H9 (cell line): ENCODE measurements around the gene MATN1. TPM values are rescaled to one million over a fixed set of nuclear protein-coding genes. Genes with fewer than 3 reads are reported as not detected.
A peak's percentile ranks its signal among the peaks of the same experiment; 100 is the strongest.

Experiments used
- DNase-seq: peaks from one replicate; pipeline ENCODE4 v3.0.0-alpha.2; 2017
- H2AFZ ChIP-seq: one replicate; pipeline ENCODE4 v1.6.1; 2013; ENCODE audit warnings: mild to moderate bottlenecking, low read length, control low read depth, moderate library complexity
- H2AK5ac ChIP-seq: 2 replicates; pipeline ENCODE4 v1.6.1; 2013; ENCODE audit warnings: low read length, control low read depth, mixed read lengths; ENCODE audit not compliant: insufficient read length
- H2BK120ac ChIP-seq: one replicate; pipeline ENCODE4 v1.6.1; 2013; ENCODE audit warnings: low read depth, mild to moderate bottlenecking, low read length, control low read depth, inconsistent platforms; ENCODE audit not compliant: poor library complexity, severe bottlenecking
- H2BK12ac ChIP-seq: 2 replicates; pipeline ENCODE4 v1.6.1; 2013; ENCODE audit warnings: low read length, control low read depth, mixed read lengths, low read depth; ENCODE audit not compliant: insufficient read length
- H2BK15ac ChIP-seq: 2 replicates; pipeline ENCODE4 v1.6.1; 2013; ENCODE audit warnings: low read depth, low read length, control low read depth
- H2BK20ac ChIP-seq: one replicate; pipeline ENCODE4 v1.6.1; 2013; ENCODE audit warnings: low read depth, mild to moderate bottlenecking, low read length, control low read depth, inconsistent platforms; ENCODE audit not compliant: poor library complexity, severe bottlenecking
- H2BK5ac ChIP-seq: 2 replicates; pipeline ENCODE4 v1.6.1; 2013; ENCODE audit warnings: low read length, control low read depth, mixed read lengths; ENCODE audit not compliant: insufficient read length
- H3K14ac ChIP-seq: 2 replicates; pipeline ENCODE4 v1.6.1; 2013; ENCODE audit warnings: low read length, control low read depth; ENCODE audit not compliant: insufficient read depth
- H3K18ac ChIP-seq: 2 replicates; pipeline ENCODE4 v1.6.1; 2013; ENCODE audit warnings: low read depth, mild to moderate bottlenecking, mixed read lengths, low read length, control low read depth; ENCODE audit not compliant: insufficient read length
- H3K23ac ChIP-seq: 2 replicates; pipeline ENCODE4 v1.6.1; 2013; ENCODE audit warnings: low read length, control low read depth, mixed read lengths, low read depth; ENCODE audit not compliant: insufficient read length
- H3K23me2 ChIP-seq: 2 replicates; pipeline ENCODE4 v1.6.1; 2013; ENCODE audit warnings: low read depth, mild to moderate bottlenecking, mixed read lengths, low read length, control low read depth; ENCODE audit not compliant: insufficient read length, poor library complexity, severe bottlenecking
- H3K27ac ChIP-seq: 2 replicates; pipeline ENCODE4 v1.5.1; 2013; ENCODE audit warnings: low read length, control low read depth, mixed read lengths, low read depth; ENCODE audit not compliant: insufficient read length
- H3K27me3 ChIP-seq: 2 replicates; pipeline ENCODE4 v1.6.1; 2013; ENCODE audit warnings: low read length, control low read depth, inconsistent platforms; ENCODE audit not compliant: insufficient read depth
- H3K4ac ChIP-seq: 2 replicates; pipeline ENCODE4 v1.6.1; 2013; ENCODE audit warnings: low read depth, mild to moderate bottlenecking, control low read depth, inconsistent platforms, low read length, moderate library complexity
- H3K4me1 ChIP-seq: 2 replicates; pipeline ENCODE4 v1.6.1; 2013; ENCODE audit warnings: low read length, control low read depth, inconsistent platforms; ENCODE audit not compliant: insufficient read depth
- H3K4me2 ChIP-seq: 2 replicates; pipeline ENCODE4 v1.6.1; 2013; ENCODE audit warnings: low read length, control low read depth, mixed read lengths; ENCODE audit not compliant: insufficient read length, insufficient read depth
- H3K56ac ChIP-seq: 2 replicates; pipeline ENCODE4 v1.6.1; 2013; ENCODE audit warnings: low read depth, mild to moderate bottlenecking, mixed read lengths, low read length, control low read depth; ENCODE audit not compliant: insufficient read length
- H3K79me1 ChIP-seq: 2 replicates; pipeline ENCODE4 v1.6.1; 2013; ENCODE audit warnings: low read depth, mild to moderate bottlenecking, moderate library complexity, low read length, control low read depth, inconsistent platforms; ENCODE audit not compliant: insufficient read depth, poor library complexity, severe bottlenecking
- H3K79me2 ChIP-seq: 2 replicates; pipeline ENCODE4 v1.6.1; 2013; ENCODE audit warnings: low read length, control low read depth, inconsistent platforms; ENCODE audit not compliant: insufficient read depth
- H3K9ac ChIP-seq: 2 replicates; pipeline ENCODE4 v1.6.1; 2013; ENCODE audit warnings: low read length, control low read depth, mixed read lengths; ENCODE audit not compliant: insufficient read length; ENCODE audit errors: extremely low read depth
- H3K9me3 ChIP-seq: one replicate; pipeline ENCODE4 v1.6.1; 2013; ENCODE audit warnings: low read depth, low read length, inconsistent platforms; ENCODE audit not compliant: control insufficient read depth
- H3T11ph ChIP-seq: one replicate; pipeline ENCODE4 v1.6.1; 2013; ENCODE audit warnings: mild to moderate bottlenecking, low read length, control low read depth, inconsistent platforms
- H4K20me1 ChIP-seq: one replicate; pipeline ENCODE4 v1.6.1; 2013; ENCODE audit not compliant: control insufficient read depth, insufficient read length, insufficient read depth
- H4K5ac ChIP-seq: 2 replicates; pipeline ENCODE4 v1.6.1; 2013; ENCODE audit warnings: low read depth, mild to moderate bottlenecking, mixed read lengths, low read length, control low read depth; ENCODE audit not compliant: insufficient read length
- H4K8ac ChIP-seq: replicated peaks from 2 replicates; pipeline ENCODE4 v1.6.1; 2013; ENCODE audit warnings: low read length, control low read depth, mixed read lengths, low read depth; ENCODE audit not compliant: insufficient read length
- H4K91ac ChIP-seq: 2 replicates; pipeline ENCODE4 v1.6.1; 2013; ENCODE audit warnings: low read depth, mild to moderate bottlenecking, moderate library complexity, mixed read lengths, low read length, control low read depth; ENCODE audit not compliant: insufficient read length
- H3K27ac Mint-ChIP-seq, 3 experiments: 2 replicates in 2 of 3; 3 replicates in 1 of 3; pipeline ENCODE4 v1.8.0; 2020 to 2021; ENCODE audit warnings: mixed read lengths in 3 of 3, mild to moderate bottlenecking in 1 of 3, moderate library complexity in 1 of 3
- H3K27me3 Mint-ChIP-seq: 2 replicates; pipeline ENCODE4 v1.8.0; 2021; ENCODE audit warnings: low read depth, mild to moderate bottlenecking, moderate library complexity, mixed read lengths
- H3K36me3 Mint-ChIP-seq, 3 experiments: 2 replicates in 2 of 3; 3 replicates in 1 of 3; pipeline ENCODE4 v1.8.0; 2020 to 2021; ENCODE audit warnings: low read depth in 3 of 3, mixed read lengths in 3 of 3; ENCODE audit not compliant: insufficient read depth in 1 of 3
- H3K4me1 Mint-ChIP-seq, 2 experiments: 2 replicates each; pipeline ENCODE4 v1.8.0; 2020; ENCODE audit warnings: mixed read lengths in 2 of 2
- H3K4me3 Mint-ChIP-seq, 2 experiments: 2 replicates in 1 of 2; 3 replicates in 1 of 2; pipeline ENCODE4 v1.8.0; 2020 to 2021; ENCODE audit warnings: mild to moderate bottlenecking in 2 of 2, mixed read lengths in 2 of 2, moderate library complexity in 1 of 2
- H3K9me3 Mint-ChIP-seq, 2 experiments: 2 replicates in 1 of 2; 3 replicates in 1 of 2; pipeline ENCODE4 v1.8.0; 2020; ENCODE audit warnings: mild to moderate bottlenecking in 2 of 2, mixed read lengths in 2 of 2, moderate library complexity in 1 of 2
- CTCF ChIP-seq: fragments of 200-600 bp; sonication (generic); conservative IDR thresholded peaks from 3 replicates; pipeline ENCODE4 v1.8.0; 2021; ENCODE audit warnings: antibody characterized with exemption, mild to moderate bottlenecking
- WGBS: extraction: QIAGEN DNeasy Blood & Tissue Kit; methylation state at CpG from one replicate; pipeline ENCODE4 v1.1.7; 2013; ENCODE audit warnings: missing lambda C conversion rate, low lambda C conversion rate, mixed read lengths; ENCODE audit not compliant: insufficient read length; ENCODE audit errors: extremely low coverage; 5-methylcytosine and 5-hydroxymethylcytosine counted together
- long read RNA-seq: library from polyadenylated mRNA; unstranded; transcript quantifications from one replicate; pipeline ENCODE4 v2.0.0, GENCODE V29; 2020
- total RNA-seq: library from RNA; stranded (reverse); gene quantifications from 2 replicates; pipeline ENCODE4 v1.2.1, GENCODE V29; 2021

The MATN1 gene
- not detected in 2 replicates for total RNA-seq
- long read RNA-seq, partial matches to known transcripts = 0 of 1 reads
- long read RNA-seq, other reads (novel, unspliced or antisense) = 1 of 1 reads

DNA sequence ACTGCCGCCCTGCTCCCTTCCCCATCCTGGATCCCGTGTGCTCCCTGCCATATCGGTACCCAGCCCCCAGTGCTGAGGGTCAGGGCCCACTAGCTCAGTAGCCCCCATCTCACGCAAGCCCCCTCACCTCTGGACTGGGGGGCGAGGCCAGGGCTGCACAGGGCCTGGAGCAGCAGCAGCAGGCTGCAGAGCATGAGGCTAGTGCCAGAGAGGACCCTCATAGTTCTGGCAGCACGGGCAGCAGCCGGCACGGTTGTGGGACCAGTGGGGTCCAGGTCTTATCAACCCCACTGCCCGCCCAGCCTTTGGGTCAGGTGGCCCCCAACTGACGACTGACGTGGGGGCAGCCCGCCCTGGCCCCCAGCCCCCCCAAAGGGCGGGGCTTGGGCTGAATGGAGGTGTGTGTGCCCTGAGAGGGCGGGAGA lies at the start of gene MATN1:
MATN1 (minus strand) TSS at position 255 of the 425 bp plus-strand sequence; CDS start at position 221, 34 bp downstream.
- Histone ChIP-seq H3K4me2 (no peak within 1 kb of the TSS), H3K27ac (no peak within 1 kb of the TSS), H4K91ac (no peak within 1 kb of the TSS), H3T11ph (no peak within 1 kb of the TSS), H2BK20ac (no peak within 1 kb of the TSS), H4K8ac (no peak within 1 kb of the TSS), H4K20me1 (no peaks in the 10 kb centered on the region), H3K56ac (no peak within 1 kb of the TSS), H2AK5ac (no peak within 1 kb of the TSS), H3K27me3 (no peaks in the 10 kb centered on the region), H3K79me1 (no peaks in the 10 kb centered on the region), H3K4me1 (peaks cover 6% of the 10 kb centered on the region; the same call in 1 of the 2 replicates), H3K9ac (no peak within 1 kb of the TSS), H4K5ac (no peak within 1 kb of the TSS), H3K14ac (no peak within 1 kb of the TSS; the same call in 1 of the 2 replicates), H3K79me2 (no peaks in the 10 kb centered on the region), H3K9me3 (no peaks in the 10 kb centered on the region), H2BK12ac (no peak within 1 kb of the TSS), H2AFZ (no peak within 1 kb of the TSS), H2BK15ac (no peak within 1 kb of the TSS), H3K18ac (no peak within 1 kb of the TSS), H2BK5ac (no peak within 1 kb of the TSS), H3K4ac (no peak within 1 kb of the TSS), H3K23ac (no peak within 1 kb of the TSS), H3K23me2 (peaks cover 9% of the 10 kb centered on the region), H2BK120ac (no peak within 1 kb of the TSS)
- Mint-ChIP-seq H3K4me1 (peaks cover 17 to 28% of the 10 kb centered on the region in 2 experiments), H3K9me3 (no peaks in the 10 kb centered on the region), H3K27me3 (peaks cover 2% of the 10 kb centered on the region), H3K4me3 (no peak within 1 kb of the TSS), H3K27ac (peak within 1 kb of the TSS in 2 of 3 experiments; percentile 40 to 65; a peak in 1 of 7 replicates), H3K36me3 (no peaks in the 10 kb centered on the region)
- TF ChIP-seq CTCF = no peak
- no peak for DNase-seq
- WGBS = no CpG with 5 or more reads among the region's 14 CpGs
